ENCODE data around the gene STYK1. TPM values are rescaled to one million over a fixed set of nuclear protein-coding genes. Genes with fewer than 3 reads are reported as not detected.

The STYK1 gene
- total and polyA plus RNA-seq, 10 of the 15 experiments (the other 5 are each of a cell fraction or from before 2014, with no cell fraction given), result 0.62 to 1.2 (median 0.82) TPM; not detected in 1

- intact Hi-C loops (cut with micrococcal nuclease; ENCODE audit: unreplicated experiment), result no loop called here
- SMC1A ChIA-PET (ENCODE audit: uncharacterized antibody, unreplicated experiment), result no interaction called here
- FAIRE-seq, result no peak
Measured at GRCh38 chr12:10663869-10664268, 10.0 kb downstream of the STYK1 start.

GRCh38 chr12:10661338-10661737 lies 12.5 kb downstream of the STYK1 start:
- Histone ChIP-seq H3K4me2 (ENCODE audit: control insufficient read depth, insufficient read depth) (no peak overlapping the region), H3K4me3 (no peak overlapping the region), H3K4me1 (ENCODE audit: control insufficient read depth, insufficient read depth, low read length) (no peaks in the 10 kb centered on the region), H3K79me2 (ENCODE audit: control insufficient read depth, insufficient read depth, low read length) (no peaks in the 10 kb centered on the region), H2AFZ (ENCODE audit: control insufficient read depth, low read depth, low read length) (no peak overlapping the region), H3K27me3 (replicated peaks in 1 of 2; ENCODE audit: control insufficient read depth in 2 of 2, insufficient read depth in 2 of 2, low read length in 1 of 2) (no peaks in the 10 kb centered on the region), H3K9me3 (replicated peaks; ENCODE audit: control insufficient read depth, insufficient read depth, low read length) (no peaks in the 10 kb centered on the region; the same call in 2 of the 3 replicates), H4K20me1 (ENCODE audit: control insufficient read depth, insufficient read depth) (no peaks in the 10 kb centered on the region), H3K27ac (ENCODE audit: control insufficient read depth, insufficient read depth) (no peak overlapping the region), H3K9ac (ENCODE audit: control insufficient read depth, insufficient read depth, low read length) (no peak overlapping the region), H3K36me3 (ENCODE audit: control insufficient read depth in 2 of 2, insufficient read depth in 2 of 2, low read length in 1 of 2) (no peaks in the 10 kb centered on the region)
- POLR2A ChIA-PET, result no interaction called here
- BruUV-seq (replicated peaks), result no TSS peak
- DNase-seq (ENCODE audit: low read depth, low spot score), result no peak
- in situ Hi-C loops (cut with MboI), result no loop called here
- CTCF ChIA-PET, result no interaction called here
- intact Hi-C loops (cut with micrococcal nuclease; ENCODE audit: unreplicated experiment), result no loop called here
- TF ChIP-seq HDAC6 (IDR thresholded peaks at IDR 0.05; ENCODE audit: unreplicated experiment) (no peak), SUZ12 (IDR thresholded peaks at IDR 0.05; ENCODE audit: unreplicated experiment) (no peak), USF2 (IDR thresholded peaks at IDR 0.05; ENCODE audit: borderline replicate concordance, low read depth, low read length) (no peak), KAT2A (conservative IDR thresholded peaks at IDR 0.05; ENCODE audit: control insufficient read depth, low read depth, low read length) (no peak), ZBTB33 (IDR thresholded peaks at IDR 0.05) (no peak)
- WGBS (ENCODE audit: insufficient coverage, insufficient replicate concordance, low lambda C conversion rate, missing lambda C conversion rate), result 60% methylated on average over 3 of the region's 3 CpGs
- no peak for ATAC-seq
- SMC1A ChIA-PET (ENCODE audit: uncharacterized antibody, unreplicated experiment), result no interaction called here
- RAD21 ChIA-PET (ENCODE audit: unreplicated experiment), result no interaction called here
- no peak for FAIRE-seq

More at GRCh38 chr12:10663869-10664268, 10.0 kb downstream of the STYK1 start:
- RAD21 ChIA-PET (ENCODE audit: unreplicated experiment), result no interaction called here
- CTCF ChIA-PET, result interaction anchor here (1.0 kb wide), 1 partner anchor 17 kb away, joined by 3 read pairs; no protein-coding TSS in a partner anchor
- in situ Hi-C loops (cut with MboI), result no loop called here
- no peaks in the 10 kb centered on the region for H3K36me3 ChIP-seq (ENCODE audit: control insufficient read depth in 2 of 2, insufficient read depth in 2 of 2, low read length in 1 of 2)
- no TSS peak for BruUV-seq (replicated peaks)
- no peak overlapping the region for H3K9ac ChIP-seq (ENCODE audit: control insufficient read depth, insufficient read depth, low read length)
- H3K79me2 ChIP-seq (ENCODE audit: control insufficient read depth, insufficient read depth, low read length), result no peaks in the 10 kb centered on the region
- POLR2A ChIA-PET, result no interaction called here
- no peak overlapping the region for H3K4me3 ChIP-seq
- WGBS (ENCODE audit: insufficient coverage, insufficient replicate concordance, low lambda C conversion rate, missing lambda C conversion rate), result 23% methylated on average over 3 of the region's 3 CpGs
- H3K9me3 ChIP-seq (replicated peaks; ENCODE audit: control insufficient read depth, insufficient read depth, low read length), result no peaks in the 10 kb centered on the region
- DNase-seq (ENCODE audit: low read depth, low spot score), result no peak
- TF ChIP-seq BMI1 (IDR thresholded peaks at IDR 0.05; ENCODE audit: borderline replicate concordance) (no peak), SMAD5 (IDR thresholded peaks at IDR 0.05; ENCODE audit: low read depth) (no peak), ATF7 (IDR thresholded peaks at IDR 0.05; ENCODE audit: low read depth) (no peak), TCF3 (IDR thresholded peaks at IDR 0.05; ENCODE audit: borderline replicate concordance, insufficient read depth, low read depth, low read length) (no peak), PAX8 (IDR thresholded peaks at IDR 0.05) (no peak), KAT2A (conservative IDR thresholded peaks at IDR 0.05; ENCODE audit: control insufficient read depth, low read depth, low read length) (no peak)
- H3K27me3 ChIP-seq (replicated peaks in 1 of 2; ENCODE audit: control insufficient read depth in 2 of 2, insufficient read depth in 2 of 2, low read length in 1 of 2), result peaks cover 0 to 1% of the 10 kb centered on the region in 2 experiments; a peak in 2 of 4 replicates
- no peak overlapping the region for H3K4me2 ChIP-seq (ENCODE audit: control insufficient read depth, insufficient read depth)
- no peak overlapping the region for H3K27ac ChIP-seq (ENCODE audit: control insufficient read depth, insufficient read depth)
- no peak overlapping the region for H2AFZ ChIP-seq (ENCODE audit: control insufficient read depth, low read depth, low read length)
- ATAC-seq, result no peak
- H3K4me1 ChIP-seq (ENCODE audit: control insufficient read depth, insufficient read depth, low read length), result no peaks in the 10 kb centered on the region
- no peaks in the 10 kb centered on the region for H4K20me1 ChIP-seq (ENCODE audit: control insufficient read depth, insufficient read depth)

All from GM12878 (cell line).